Lower leg skin (tissue), 3 donors: ENCODE data around the gene PRR33.

Experiments
- POLR2A ChIP-seq, 2 donors: fragments of 450-650 bp; IDR thresholded peaks; one replicate each; pipeline ENCODE4 v1.6.1; 2016 to 2017; ENCODE audit warnings: antibody characterized with exemption in 2 of 2, mild to moderate bottlenecking in 1 of 2, moderate library complexity in 1 of 2
- TF ChIP-seq, protein P1 (sequence below), 3 donors: fragments of 450-650 bp; IDR thresholded peaks; one replicate each; pipeline ENCODE4 v1.5.1; 2016; ENCODE audit warnings: antibody characterized with exemption in 3 of 3, mild to moderate bottlenecking in 3 of 3, moderate library complexity in 2 of 3

DNA sequence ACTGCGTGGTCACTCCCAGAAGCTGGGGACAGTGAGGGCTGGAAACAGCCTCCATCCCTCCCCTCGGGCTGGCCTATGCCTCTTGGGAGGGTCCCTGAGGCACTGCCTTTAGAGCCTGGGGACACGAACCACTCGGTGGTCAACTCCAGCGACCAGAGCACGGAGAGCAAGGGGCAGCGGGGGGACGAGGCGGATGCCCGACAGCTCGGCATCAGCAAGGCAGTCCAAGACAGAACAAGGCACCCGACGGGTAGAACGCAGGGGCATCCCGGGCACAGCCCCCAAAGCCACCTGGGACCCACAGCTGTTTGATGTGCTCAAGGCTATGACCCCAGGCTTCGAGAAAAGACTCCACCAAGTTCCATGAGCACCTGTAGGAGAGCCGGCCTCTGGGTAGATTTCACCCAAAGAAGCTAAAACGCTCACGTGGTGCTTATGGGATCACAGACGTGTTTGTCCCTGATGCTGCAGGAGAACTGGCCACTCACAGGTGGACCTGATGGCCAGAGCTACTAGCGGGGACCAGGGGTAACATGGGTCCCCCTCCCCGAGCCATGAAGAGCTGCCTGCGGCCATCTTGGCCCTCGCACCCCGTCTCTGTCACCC, 39.3 kb downstream of the PRR33 start:
- no peak for TF ChIP-seq POLR2A (IDR thresholded peaks at IDR 0.05)
- TF ChIP-seq, protein P1, sequence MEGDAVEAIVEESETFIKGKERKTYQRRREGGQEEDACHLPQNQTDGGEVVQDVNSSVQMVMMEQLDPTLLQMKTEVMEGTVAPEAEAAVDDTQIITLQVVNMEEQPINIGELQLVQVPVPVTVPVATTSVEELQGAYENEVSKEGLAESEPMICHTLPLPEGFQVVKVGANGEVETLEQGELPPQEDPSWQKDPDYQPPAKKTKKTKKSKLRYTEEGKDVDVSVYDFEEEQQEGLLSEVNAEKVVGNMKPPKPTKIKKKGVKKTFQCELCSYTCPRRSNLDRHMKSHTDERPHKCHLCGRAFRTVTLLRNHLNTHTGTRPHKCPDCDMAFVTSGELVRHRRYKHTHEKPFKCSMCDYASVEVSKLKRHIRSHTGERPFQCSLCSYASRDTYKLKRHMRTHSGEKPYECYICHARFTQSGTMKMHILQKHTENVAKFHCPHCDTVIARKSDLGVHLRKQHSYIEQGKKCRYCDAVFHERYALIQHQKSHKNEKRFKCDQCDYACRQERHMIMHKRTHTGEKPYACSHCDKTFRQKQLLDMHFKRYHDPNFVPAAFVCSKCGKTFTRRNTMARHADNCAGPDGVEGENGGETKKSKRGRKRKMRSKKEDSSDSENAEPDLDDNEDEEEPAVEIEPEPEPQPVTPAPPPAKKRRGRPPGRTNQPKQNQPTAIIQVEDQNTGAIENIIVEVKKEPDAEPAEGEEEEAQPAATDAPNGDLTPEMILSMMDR (IDR thresholded peaks at IDR 0.05) = no peak
